GM12872 (cell line): ENCODE data around the gene LRP1B.

ENCODE experiments used
- CTCF ChIP-seq: IDR thresholded peaks from 3 replicates; pipeline ENCODE4 v1.5.1; 2011; ENCODE audit warnings: low read depth, mild to moderate bottlenecking, low read length, moderate library complexity; ENCODE audit not compliant: insufficient read depth

Gene LRP1B

GRCh38 chr2:141947396-141948114 lies 183.3 kb downstream of the LRP1B start:
- TF ChIP-seq CTCF = no peak

GRCh38 chr2:141946016-141946415 lies 184.8 kb downstream of the LRP1B start:
- TF ChIP-seq CTCF = no peak

GRCh38 chr2:141943918-141944317 lies 186.9 kb downstream of the LRP1B start:
- no peak for TF ChIP-seq CTCF

- TF ChIP-seq CTCF = peak; percentile 21; the same call in 1 of the 3 replicates
Observed at GRCh38 chr2:141942006-141942789, 188.6 kb downstream of the LRP1B start.

- TF ChIP-seq CTCF = no peak
Observed at GRCh38 chr2:141941210-141941714, 189.6 kb downstream of the LRP1B start.

GRCh38 chr2:141940709-141941108 lies 190.1 kb downstream of the LRP1B start:
- no peak for TF ChIP-seq CTCF

GRCh38 chr2:141933226-141933625 lies 197.6 kb downstream of the LRP1B start:
- no peak for TF ChIP-seq CTCF
